Esophagus muscularis mucosa (tissue), 3 donors: ENCODE measurements around the gene ZFP1.

Experiments
- POLR2A ChIP-seq: fragments of 450-650 bp; IDR thresholded peaks from one replicate; pipeline ENCODE4 v1.6.1; 2017; ENCODE audit warnings: antibody characterized with exemption, moderate library complexity, mild to moderate bottlenecking, low read depth
- TF ChIP-seq, protein P1 (sequence below), 3 experiments: fragments of 200-600 bp in 2 of 3; fragments of 450-650 bp in 1 of 3; sonication (generic) in 2 of 3; IDR thresholded peaks; one replicate each; pipeline ENCODE4 v1.5.1; 2017 to 2019; ENCODE audit warnings: antibody characterized with exemption in 3 of 3, mild to moderate bottlenecking in 2 of 3, moderate library complexity in 1 of 3

DNA sequence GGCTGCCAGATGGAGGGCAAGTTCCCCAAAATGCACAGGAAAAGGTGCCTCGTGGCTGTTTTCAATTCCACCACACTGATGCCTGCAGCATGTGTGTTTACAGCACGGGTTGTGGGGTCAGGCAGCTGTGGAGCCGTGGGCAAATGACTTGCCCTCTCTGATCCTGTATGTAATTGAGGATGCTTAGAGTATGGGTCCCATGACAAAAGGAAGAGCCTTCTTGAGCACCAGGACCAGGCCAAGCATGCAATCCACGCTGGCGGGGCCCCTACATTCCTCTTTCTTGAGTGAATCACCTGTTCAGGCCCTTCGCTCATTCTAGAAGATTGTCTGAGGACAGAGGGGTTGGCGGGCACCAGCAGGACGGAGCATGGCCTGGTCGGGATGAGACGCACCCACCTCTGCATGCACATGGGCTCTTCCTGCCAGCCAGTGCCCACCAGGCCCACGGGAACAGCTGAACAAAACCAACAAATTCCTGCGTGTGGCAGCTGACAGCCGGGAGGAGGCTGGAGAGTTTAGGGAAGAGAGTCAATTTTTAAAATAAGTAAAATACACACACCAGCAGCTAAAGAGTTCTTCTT, 60.0 kb downstream of the ZFP1 start:
- TF ChIP-seq, protein P1, sequence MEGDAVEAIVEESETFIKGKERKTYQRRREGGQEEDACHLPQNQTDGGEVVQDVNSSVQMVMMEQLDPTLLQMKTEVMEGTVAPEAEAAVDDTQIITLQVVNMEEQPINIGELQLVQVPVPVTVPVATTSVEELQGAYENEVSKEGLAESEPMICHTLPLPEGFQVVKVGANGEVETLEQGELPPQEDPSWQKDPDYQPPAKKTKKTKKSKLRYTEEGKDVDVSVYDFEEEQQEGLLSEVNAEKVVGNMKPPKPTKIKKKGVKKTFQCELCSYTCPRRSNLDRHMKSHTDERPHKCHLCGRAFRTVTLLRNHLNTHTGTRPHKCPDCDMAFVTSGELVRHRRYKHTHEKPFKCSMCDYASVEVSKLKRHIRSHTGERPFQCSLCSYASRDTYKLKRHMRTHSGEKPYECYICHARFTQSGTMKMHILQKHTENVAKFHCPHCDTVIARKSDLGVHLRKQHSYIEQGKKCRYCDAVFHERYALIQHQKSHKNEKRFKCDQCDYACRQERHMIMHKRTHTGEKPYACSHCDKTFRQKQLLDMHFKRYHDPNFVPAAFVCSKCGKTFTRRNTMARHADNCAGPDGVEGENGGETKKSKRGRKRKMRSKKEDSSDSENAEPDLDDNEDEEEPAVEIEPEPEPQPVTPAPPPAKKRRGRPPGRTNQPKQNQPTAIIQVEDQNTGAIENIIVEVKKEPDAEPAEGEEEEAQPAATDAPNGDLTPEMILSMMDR (IDR thresholded peaks at IDR 0.05) = no peak
- TF ChIP-seq POLR2A = no peak
